Hepatocyte (in vitro differentiated cells): ENCODE measurements around the gene RBPMS2. TPM values are rescaled to one million over a fixed set of nuclear protein-coding genes. Genes with fewer than 3 reads are reported as not detected.
A peak's percentile ranks its signal among the peaks of the same experiment; 100 is the strongest.

Experiments
- DNase-seq: peaks from one replicate; pipeline ENCODE4 v3.0.0-alpha.2; 2016; ENCODE audit warnings: low spot score
- H2AFZ ChIP-seq: fragments of 200-600 bp; sonication (generic); 2 replicates; pipeline ENCODE4 v1.6.0; 2016; ENCODE audit warnings: antibody characterized with exemption, mild to moderate bottlenecking
- H3K27ac ChIP-seq: fragments of 200-600 bp; sonication (generic); 2 replicates; pipeline ENCODE4 v1.5.1; 2016; ENCODE audit warnings: mild to moderate bottlenecking
- H3K27me3 ChIP-seq: fragments of 200-600 bp; sonication (generic); 2 replicates; pipeline ENCODE4 v1.6.1; 2016
- H3K36me3 ChIP-seq: fragments of 200-600 bp; sonication (generic); replicated peaks from 2 replicates; pipeline ENCODE4 v1.5.1; 2016; ENCODE audit warnings: low read depth; ENCODE audit not compliant: insufficient read depth
- H3K4me1 ChIP-seq: fragments of 200-600 bp; sonication (generic); 2 replicates; pipeline ENCODE4 v1.5.1; 2016; ENCODE audit warnings: mild to moderate bottlenecking, moderate library complexity; ENCODE audit not compliant: insufficient read depth
- H3K4me2 ChIP-seq: fragments of 200-600 bp; sonication (generic); 2 replicates; pipeline ENCODE4 v1.6.0; 2016
- H3K4me3 ChIP-seq: fragments of 200-600 bp; sonication (generic); 2 replicates; pipeline ENCODE4 v1.5.1; 2016; ENCODE audit warnings: mild to moderate bottlenecking
- H3K79me2 ChIP-seq: fragments of 200-600 bp; sonication (generic); 2 replicates; pipeline ENCODE4 v1.6.0; 2017; ENCODE audit warnings: mild to moderate bottlenecking
- H3K9me2 ChIP-seq: fragments of 200-600 bp; sonication (generic); replicated peaks from 2 replicates; pipeline ENCODE4 v1.6.0; 2017; ENCODE audit warnings: mild to moderate bottlenecking; ENCODE audit not compliant: insufficient read depth
- H3K9me3 ChIP-seq: fragments of 200-600 bp; sonication (generic); 2 replicates; pipeline ENCODE4 v1.5.1; 2016; ENCODE audit warnings: low read depth, mild to moderate bottlenecking
- H4K20me1 ChIP-seq: fragments of 200-600 bp; sonication (generic); 2 replicates; pipeline ENCODE4 v1.6.0; 2016; ENCODE audit warnings: mild to moderate bottlenecking; ENCODE audit not compliant: insufficient read depth, poor library complexity, severe bottlenecking
- CTCF ChIP-seq: fragments of 200-600 bp; sonication (generic); IDR thresholded peaks from 2 replicates; pipeline ENCODE4 v1.5.1; 2016; ENCODE audit warnings: antibody characterized with exemption, mild to moderate bottlenecking; ENCODE audit not compliant: poor library complexity
- EZH2 ChIP-seq: fragments of 200-600 bp; sonication (generic); IDR thresholded peaks from 2 replicates; pipeline ENCODE4 v1.6.1; 2016; ENCODE audit warnings: antibody characterized with exemption, mild to moderate bottlenecking, borderline replicate concordance
- EZH2phosphoT487 ChIP-seq: fragments of 200-600 bp; sonication (generic); IDR thresholded peaks from one replicate; pipeline ENCODE4 v1.6.1; 2018; ENCODE audit warnings: antibody characterized with exemption, mild to moderate bottlenecking, low read depth, moderate library complexity; ENCODE audit not compliant: unreplicated experiment, severe bottlenecking
- WGBS: methylation state at CpG from one replicate; pipeline ENCODE4 v1.1.6; 2016; ENCODE audit warnings: low lambda C conversion rate; ENCODE audit errors: missing lambda C conversion rate; 5-methylcytosine and 5-hydroxymethylcytosine counted together
- polyA plus RNA-seq: library from polyadenylated mRNA; unstranded; fragments of >200 nt; fragmentation: Nextera tagmentation; extraction: Ambion mirVana; gene quantifications from 2 replicates; pipeline ENCODE4 v1.2.1, GENCODE V29; 2016
- total RNA-seq: library from RNA; depleted of rRNA; stranded (reverse); fragments of >200 nt; gene quantifications from 2 replicates; pipeline ENCODE4 v1.2.3, GENCODE V29; 2014

Gene RBPMS2
- total and polyA plus RNA-seq, 2 experiments from 2014 or later, result 0.27 to 18.0 TPM

- peaks cover 5% of the 10 kb centered on the region for H3K79me2 ChIP-seq
- peak overlapping the region; percentile 85 for H3K4me3 ChIP-seq
- H3K27ac ChIP-seq, result peak overlapping the region; percentile 67
- TF ChIP-seq EZH2phosphoT487 (no peak), CTCF (no peak)
- no peaks in the 10 kb centered on the region for H3K9me3 ChIP-seq
- H2AFZ ChIP-seq, result peak overlapping the region; percentile 63
- peaks cover 6% of the 10 kb centered on the region for H3K4me1 ChIP-seq
- WGBS, result 3% methylated on average over 52 of the region's 115 CpGs
- no peaks in the 10 kb centered on the region for H3K9me2 ChIP-seq
- no peaks in the 10 kb centered on the region for H4K20me1 ChIP-seq
- no peaks in the 10 kb centered on the region for H3K27me3 ChIP-seq
- no peaks in the 10 kb centered on the region for H3K36me3 ChIP-seq
- peak overlapping the region; percentile 86 for H3K4me2 ChIP-seq
- peak; percentile 51 for DNase-seq
Measured at GRCh38 chr15:64774629-64775493, 528 bp downstream of the RBPMS2 start.

GRCh38 chr15:64774037-64774628 lies 1.3 kb downstream of the RBPMS2 start:
- H2AFZ ChIP-seq, result no peak overlapping the region
- peak overlapping the region; percentile 86 for H3K4me2 ChIP-seq
- no peak for TF ChIP-seq EZH2
- TF ChIP-seq CTCF, result no peak
- no peak for TF ChIP-seq EZH2phosphoT487
- H3K4me3 ChIP-seq, result no peak overlapping the region
- H3K9me3 ChIP-seq, result no peaks in the 10 kb centered on the region
- H3K36me3 ChIP-seq, result no peaks in the 10 kb centered on the region
- H3K4me1 ChIP-seq, result peaks cover 6% of the 10 kb centered on the region
- peak overlapping the region; percentile 46 for H3K27ac ChIP-seq
- H3K9me2 ChIP-seq, result no peaks in the 10 kb centered on the region
- H3K79me2 ChIP-seq, result peaks cover 5% of the 10 kb centered on the region
- no peaks in the 10 kb centered on the region for H3K27me3 ChIP-seq
- 43% methylated on average over 20 of the region's 21 CpGs for WGBS
- no peaks in the 10 kb centered on the region for H4K20me1 ChIP-seq
- no peak for DNase-seq

- Histone ChIP-seq H3K27me3 (no peaks in the 10 kb centered on the region), H3K4me2 (peak overlapping the region; percentile 86), H3K9me2 (no peaks in the 10 kb centered on the region), H4K20me1 (no peaks in the 10 kb centered on the region), H3K4me1 (peaks cover 6% of the 10 kb centered on the region), H2AFZ (no peak overlapping the region), H3K79me2 (peaks cover 5% of the 10 kb centered on the region), H3K27ac (no peak overlapping the region), H3K9me3 (no peaks in the 10 kb centered on the region), H3K36me3 (no peaks in the 10 kb centered on the region), H3K4me3 (no peak overlapping the region)
- WGBS, result 89% methylated on average over 2 of the region's 2 CpGs
- DNase-seq, result no peak
- TF ChIP-seq EZH2 (no peak), CTCF (no peak), EZH2phosphoT487 (no peak)
Measured at GRCh38 chr15:64773606-64774005, 1.8 kb downstream of the RBPMS2 start.
